Vagina (tissue), 2 donors: ENCODE data around the gene STING1. TPM values are rescaled to one million over a fixed set of nuclear protein-coding genes. Genes with fewer than 3 reads are reported as not detected.

Source experiments
- DNase-seq, 2 donors: peaks; one replicate each; pipeline ENCODE4 v3.0.0-alpha.2; 2017; ENCODE audit errors: extremely low spot score in 2 of 2
- H3K27ac ChIP-seq: fragments of 200-600 bp; sonication (generic); one replicate; pipeline ENCODE4 v1.5.1; 2019
- H3K27me3 ChIP-seq: fragments of 200-600 bp; sonication (generic); one replicate; pipeline ENCODE4 v1.5.1; 2019
- H3K36me3 ChIP-seq, 2 donors: fragments of 200-600 bp; sonication (generic); one replicate each; pipeline ENCODE4 v1.5.1; 2017 to 2019
- H3K4me1 ChIP-seq: fragments of 200-600 bp; sonication (generic); one replicate; pipeline ENCODE4 v1.5.1; 2019
- H3K4me3 ChIP-seq, 2 donors: fragments of 200-600 bp; sonication (generic); 1 replicate in 1 of 2; 2 replicates in 1 of 2; pipeline ENCODE4 v1.5.1; 2016 to 2019
- H3K9me3 ChIP-seq: fragments of 200-600 bp; sonication (generic); one replicate; pipeline ENCODE4 v1.5.1; 2019
- CTCF ChIP-seq, 3 experiments: fragments of 450-650 bp in 2 of 3; fragments of 200-600 bp in 1 of 3; sonication (generic) in 1 of 3; IDR thresholded peaks; one replicate each; pipeline ENCODE4 v1.5.1; 2017 to 2019; ENCODE audit warnings: antibody characterized with exemption in 3 of 3, mild to moderate bottlenecking in 2 of 3, moderate library complexity in 2 of 3
- POLR2A ChIP-seq, 2 donors: fragments of 450-650 bp; IDR thresholded peaks; one replicate each; pipeline ENCODE4 v1.6.1; 2017; ENCODE audit warnings: antibody characterized with exemption in 2 of 2, mild to moderate bottlenecking in 2 of 2, moderate library complexity in 2 of 2
- POLR2AphosphoS5 ChIP-seq, 2 donors: sonication (generic); formaldehyde crosslinking; IDR thresholded peaks; one replicate each; pipeline ENCODE4 v1.9.0; 2017; ENCODE audit warnings: antibody characterized with exemption in 2 of 2, mild to moderate bottlenecking in 2 of 2, low read depth in 1 of 2; ENCODE audit not compliant: insufficient read depth in 1 of 2
- intact Hi-C: fragments of 100-400 bp; cut with DNase I; formaldehyde crosslinking; loops from one replicate; pipeline ENCODE4 v1.15.1; 2023
- total RNA-seq: library from RNA; depleted of rRNA; stranded (reverse); fragments of >200 nt; gene quantifications from one replicate; pipeline ENCODE4 v1.2.3, GENCODE V29; 2016

The STING1 gene
- total RNA-seq, 1 donor from 2014 or later, result 103 TPM

DNA sequence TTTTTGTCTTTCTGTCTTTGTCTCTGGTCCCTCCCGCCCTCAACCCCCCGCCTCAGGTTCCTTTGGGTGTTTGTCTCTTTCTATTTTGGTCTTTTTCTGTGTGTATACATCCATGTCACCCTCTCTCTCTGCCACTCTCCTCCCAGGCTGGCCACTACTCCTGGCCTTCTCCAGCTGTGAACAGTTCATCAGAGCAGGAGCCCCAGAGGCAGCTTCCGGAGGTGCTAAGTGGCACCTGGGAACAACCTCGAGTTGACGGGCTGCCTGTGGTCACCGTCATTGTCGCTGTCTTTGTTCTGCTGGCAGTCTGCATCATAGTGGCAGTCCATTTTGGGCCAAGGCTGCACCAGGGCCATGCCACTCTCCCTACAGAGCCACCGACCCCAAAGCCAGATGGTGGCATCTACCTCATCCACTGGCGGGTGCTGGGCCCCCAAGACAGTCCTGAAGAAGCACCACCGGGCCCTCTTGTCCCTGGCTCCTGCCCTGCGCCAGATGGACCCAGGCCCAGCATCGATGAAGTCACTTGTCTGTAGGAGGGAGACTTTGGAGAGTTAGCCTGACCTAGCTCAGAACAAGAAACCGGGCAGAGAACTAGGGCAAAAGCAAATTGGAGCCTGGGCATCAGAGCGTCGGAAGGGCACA, 10.1 kb downstream of the STING1 start:
- no peaks in the 10 kb centered on the region for H3K9me3 ChIP-seq
- H3K4me1 ChIP-seq, result peaks cover 33% of the 10 kb centered on the region
- intact Hi-C loops, result loop anchor here (5.0 kb wide), 1 partner anchor 35 kb away; the partner anchor contains the start of gene DNAJC18
- peaks cover 0 to 19% of the 10 kb centered on the region in 2 donors for H3K36me3 ChIP-seq
- peak overlapping the region; percentile 66 for H3K27ac ChIP-seq
- no peaks in the 10 kb centered on the region for H3K27me3 ChIP-seq
- no peak for TF ChIP-seq POLR2A (IDR thresholded peaks at IDR 0.05)
- no peak for TF ChIP-seq CTCF (IDR thresholded peaks at IDR 0.05)
- no peak for TF ChIP-seq POLR2AphosphoS5 (IDR thresholded peaks at IDR 0.05; ENCODE audit: insufficient read depth in 1 of 2, low read depth in 1 of 2)
- no peak overlapping the region for H3K4me3 ChIP-seq
- DNase-seq, result no peak

- Histone ChIP-seq H3K27ac (no peak within 1 kb of the TSS), H3K9me3 (no peaks in the 10 kb centered on the region), H3K4me3 (no peak within 1 kb of the TSS), H3K4me1 (peaks cover 33% of the 10 kb centered on the region), H3K27me3 (no peaks in the 10 kb centered on the region), H3K36me3 (peaks cover 0 to 3% of the 10 kb centered on the region in 2 donors)
- no peak for TF ChIP-seq POLR2AphosphoS5 (IDR thresholded peaks at IDR 0.05; ENCODE audit: insufficient read depth in 1 of 2, low read depth in 1 of 2)
- TF ChIP-seq POLR2A (IDR thresholded peaks at IDR 0.05), result no peak
- no peak for TF ChIP-seq CTCF (IDR thresholded peaks at IDR 0.05)
- DNase-seq, result no peak
- intact Hi-C loops, result loop anchor here (5.0 kb wide), 1 partner anchor 34 kb away; the partner anchor contains the start of gene DNAJC18
Measured at GRCh38 chr5:139470821-139471300, 11.7 kb downstream of the STING1 start, which contains the start of gene SMIM33. TSS of gene SMIM33 (plus strand) at chr5:139471004. CDS start at chr5:139471122, 118 bp downstream.

DNA sequence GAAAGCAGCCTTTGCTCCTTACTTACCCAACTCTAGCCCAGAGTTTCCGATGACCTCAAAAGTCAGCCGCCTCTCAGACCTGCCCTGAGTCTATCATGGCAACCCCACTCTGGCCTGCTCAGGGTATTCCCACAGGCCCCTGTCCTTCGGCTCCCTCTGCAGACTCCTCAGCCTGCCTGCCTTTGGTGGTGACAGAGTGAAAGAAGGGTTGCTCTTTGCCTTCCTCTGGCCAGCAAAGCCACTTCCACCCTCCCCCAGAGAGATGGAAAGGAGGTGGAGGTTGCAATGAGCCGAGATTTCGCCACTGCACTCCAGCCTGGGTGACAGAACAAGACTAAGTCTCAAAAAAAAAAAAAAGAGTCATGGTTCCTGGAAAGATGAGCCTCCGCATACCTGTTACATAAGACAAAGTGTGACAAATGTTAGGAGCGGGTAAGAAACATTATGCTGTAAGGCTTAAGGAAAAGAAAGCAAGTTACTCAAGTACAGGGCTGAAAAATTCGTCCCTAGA, 14.1 kb downstream of the STING1 start:
- no peaks in the 10 kb centered on the region for H3K9me3 ChIP-seq

GRCh38 chr5:139462586-139463276, 19.8 kb downstream of the STING1 start, which contains the start of gene ECSCR:
TSS of gene ECSCR (minus strand) at chr5:139462743. CDS start at chr5:139462670, 73 bp downstream.
- H3K4me3 ChIP-seq, result peak within 1 kb of the TSS; percentile 10 to 37

More for the DNA sequence above, 14.1 kb downstream of the STING1 start:
- Histone ChIP-seq H3K4me3 (no peak overlapping the region), H3K27me3 (no peaks in the 10 kb centered on the region), H3K27ac (no peak overlapping the region), H3K36me3 (no peaks in the 10 kb centered on the region), H3K4me1 (peaks cover 12% of the 10 kb centered on the region)
- intact Hi-C loops, result no loop called here
- no peak for TF ChIP-seq CTCF (IDR thresholded peaks at IDR 0.05)
- no peak for TF ChIP-seq POLR2A (IDR thresholded peaks at IDR 0.05)
- no peak for TF ChIP-seq POLR2AphosphoS5 (IDR thresholded peaks at IDR 0.05; ENCODE audit: insufficient read depth in 1 of 2, low read depth in 1 of 2)
- DNase-seq, result no peak

More at GRCh38 chr5:139462586-139463276, 19.8 kb downstream of the STING1 start, which contains the start of gene ECSCR:
- Histone ChIP-seq H3K9me3 (no peaks in the 10 kb centered on the region), H3K36me3 (no peaks in the 10 kb centered on the region), H3K27ac (peak within 1 kb of the TSS; percentile 43), H3K27me3 (no peaks in the 10 kb centered on the region), H3K4me1 (peaks cover 10% of the 10 kb centered on the region)
- intact Hi-C loops, result no loop called here
- DNase-seq, result no peak
- TF ChIP-seq CTCF (IDR thresholded peaks at IDR 0.05) (no peak), POLR2A (IDR thresholded peaks at IDR 0.05) (no peak), POLR2AphosphoS5 (IDR thresholded peaks at IDR 0.05; ENCODE audit: insufficient read depth in 1 of 2, low read depth in 1 of 2) (no peak)
